G401 (cell line): ENCODE results near the gene GATA1. TPM values are rescaled to one million over a fixed set of nuclear protein-coding genes. Genes with fewer than 3 reads are reported as not detected.
"Not testable (repeated sequence)": the region's sequence is repeated elsewhere in the genome, so short reads cannot be mapped to it uniquely, and the experiment has no call there.

Experiments used
- DNase-seq: peaks from one replicate; pipeline ENCODE4 v3.0.0-alpha.2; 2015; ENCODE audit warnings: low spot score
- in situ Hi-C: cut with HindIII; loops from 2 replicates; pipeline ENCODE4 v1.10.0; 2016; ENCODE audit warnings: low sequenced_read_pairs, mixed read lengths
- total RNA-seq: library from RNA; depleted of rRNA; stranded (reverse); fragments of >200 nt; shearing (Covaris generic); gene quantifications from 2 replicates; pipeline ENCODE4 v1.2.3, GENCODE V29; 2014

The GATA1 gene
- total RNA-seq, 1 experiment from 2014 or later = not detected

DNA sequence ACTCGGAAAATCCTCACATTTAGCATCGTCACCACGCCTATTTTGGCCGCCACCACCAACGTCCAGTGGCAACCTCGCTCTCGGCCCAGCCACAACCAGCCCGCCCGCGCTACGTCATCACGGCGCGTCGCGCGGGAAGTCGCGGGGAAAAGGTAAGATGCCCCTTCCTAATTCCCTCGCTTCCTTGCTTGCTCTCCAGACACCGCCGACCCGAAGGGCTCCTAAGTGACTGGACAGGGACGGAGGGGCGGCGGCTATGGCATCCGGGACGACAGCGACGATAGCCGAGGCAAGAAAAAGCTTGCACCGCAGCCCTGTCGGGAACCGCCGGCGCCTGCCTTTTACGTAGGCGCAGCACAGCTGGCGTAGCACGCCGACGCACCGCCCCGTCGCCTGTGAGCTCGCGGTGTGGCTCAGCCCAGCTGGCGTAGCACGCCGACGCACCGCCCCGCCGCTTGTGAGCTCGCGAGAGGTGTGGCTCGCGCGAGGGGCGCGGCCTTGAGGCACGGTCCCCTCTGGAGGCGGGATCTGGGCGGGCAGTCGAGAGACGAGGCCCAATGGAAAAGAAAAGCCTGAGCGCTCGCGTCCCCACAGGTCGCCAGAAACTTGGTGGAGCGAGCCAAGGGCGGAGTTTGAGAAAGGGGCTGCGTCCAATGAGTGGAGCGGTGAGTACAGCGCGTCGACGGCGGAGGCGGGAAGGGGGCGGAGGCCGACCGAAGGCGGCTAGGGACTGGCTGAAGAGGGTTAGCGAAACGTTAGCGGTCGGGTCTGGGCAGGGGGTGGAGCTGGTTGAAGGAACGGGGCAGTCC, 15.1 kb downstream of the GATA1 start, which contains the start of gene HDAC6:
Gene HDAC6 (plus strand): TSS at position 788 of the 809 bp plus-strand sequence. CDS start 626 bp downstream, outside the sequence.
- DNase-seq = peak; percentile 98
- in situ Hi-C loops = no loop called here

DNA sequence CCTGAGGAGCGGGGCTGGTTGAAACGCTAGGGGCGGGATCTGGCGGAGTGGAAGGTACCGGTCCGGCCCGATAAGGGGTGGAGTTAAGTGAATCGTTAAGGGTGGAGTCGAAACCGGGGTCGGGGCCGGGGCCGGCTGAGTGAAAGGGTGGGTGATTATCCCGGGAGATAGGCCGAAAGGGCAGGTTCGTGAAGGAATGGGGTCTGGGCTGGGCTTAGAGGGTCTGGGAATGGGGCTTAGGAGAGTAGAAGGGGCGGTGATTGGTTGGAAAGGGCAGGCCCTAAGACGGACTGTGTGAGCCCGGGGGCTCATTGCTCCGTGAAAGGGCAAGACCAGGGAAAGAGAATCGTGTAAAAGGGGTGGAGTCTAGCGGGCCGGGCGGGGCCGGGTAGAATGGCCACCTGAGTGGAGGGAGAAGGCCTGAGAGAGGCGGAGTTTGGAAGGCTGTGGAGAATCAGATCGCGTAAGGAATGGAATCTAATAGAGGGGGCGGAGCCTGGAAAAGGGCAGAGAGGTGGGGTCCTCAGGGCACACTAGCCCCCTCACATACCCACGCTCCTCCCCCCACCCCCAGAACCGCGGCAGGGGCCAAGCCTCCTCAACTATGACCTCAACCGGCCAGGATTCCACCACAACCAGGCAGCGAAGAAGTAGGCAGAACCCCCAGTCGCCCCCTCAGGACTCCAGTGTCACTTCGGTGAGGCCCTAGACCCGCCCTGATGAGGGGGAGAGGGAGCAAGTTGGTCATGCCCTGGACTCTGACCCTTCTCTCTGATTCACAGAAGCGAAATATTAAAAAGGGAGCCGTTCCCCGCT, 15.9 kb downstream of the GATA1 start:
- in situ Hi-C loops = no loop called here
- peak; percentile 82 for DNase-seq

DNA sequence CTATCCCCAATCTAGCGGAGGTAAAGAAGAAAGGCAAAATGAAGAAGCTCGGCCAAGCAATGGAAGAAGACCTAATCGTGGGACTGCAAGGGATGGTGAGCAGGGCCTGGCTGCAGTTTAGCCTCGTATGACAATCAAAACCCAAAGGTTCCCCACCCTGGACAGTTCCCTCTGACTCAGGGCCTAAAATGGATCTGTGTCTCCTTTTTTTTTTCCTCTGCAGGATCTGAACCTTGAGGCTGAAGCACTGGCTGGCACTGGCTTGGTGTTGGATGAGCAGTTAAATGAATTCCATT, 16.5 kb downstream of the GATA1 start:
- in situ Hi-C loops = no loop called here
- no peak for DNase-seq

DNA sequence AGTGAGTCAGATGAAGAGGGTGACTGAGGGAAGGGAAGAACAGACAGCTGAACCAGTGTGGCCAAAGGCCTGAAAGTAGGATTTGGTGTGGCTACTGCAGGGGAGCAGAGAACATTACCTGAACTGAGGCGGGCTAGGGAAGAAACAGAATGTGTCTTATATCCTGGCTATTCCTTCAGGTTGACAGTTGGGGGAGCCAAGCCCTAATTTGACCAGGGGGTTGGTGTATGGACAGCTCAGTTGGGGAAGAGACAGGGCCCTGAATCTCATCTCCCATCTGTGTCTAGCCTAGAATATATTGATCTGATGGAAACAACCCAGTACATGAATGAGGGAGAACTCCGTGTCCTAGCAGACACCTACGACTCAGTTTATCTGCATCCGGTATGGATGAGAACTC, 19.7 kb downstream of the GATA1 start:
- no peak for DNase-seq
- in situ Hi-C loops = no loop called here

DNA sequence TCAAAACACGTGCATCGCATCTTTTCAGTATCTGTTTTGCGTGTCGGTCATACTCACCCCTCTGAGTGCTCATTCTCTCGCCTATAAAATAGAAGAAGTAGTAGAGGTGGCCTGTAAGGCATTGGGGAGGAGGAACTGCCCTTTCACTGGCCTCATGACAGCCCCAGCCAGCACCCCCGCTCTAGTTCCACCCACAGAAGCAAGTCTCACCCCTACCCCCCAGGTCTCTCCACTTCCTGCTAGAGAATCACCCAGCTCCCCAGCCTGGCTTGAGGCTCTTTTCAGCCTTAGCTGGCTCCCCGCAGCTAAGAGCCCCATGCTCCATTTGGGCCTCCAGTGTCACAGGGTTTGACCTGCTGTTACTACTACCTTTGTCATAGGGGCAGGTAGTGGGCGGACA, 27.3 kb downstream of the GATA1 start:
- no peak for DNase-seq
- in situ Hi-C loops = no loop called here

DNA sequence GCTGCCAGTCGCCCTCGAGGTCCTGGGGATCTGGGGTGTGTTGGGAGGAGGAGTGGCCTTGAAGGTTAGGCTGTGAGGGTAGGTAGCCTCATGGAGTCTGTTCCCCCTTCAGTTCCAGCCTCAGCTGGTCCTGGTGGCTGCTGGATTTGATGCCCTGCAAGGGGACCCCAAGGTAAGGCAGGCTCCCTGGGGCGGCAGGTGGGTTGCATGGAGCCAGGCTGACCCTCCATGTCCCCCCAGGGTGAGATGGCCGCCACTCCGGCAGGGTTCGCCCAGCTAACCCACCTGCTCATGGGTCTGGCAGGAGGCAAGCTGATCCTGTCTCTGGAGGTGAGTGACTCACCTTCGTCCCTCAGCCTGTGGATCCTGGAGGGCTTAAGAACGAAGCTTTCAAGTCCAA, 28.3 kb downstream of the GATA1 start:
- in situ Hi-C loops = no loop called here

DNA sequence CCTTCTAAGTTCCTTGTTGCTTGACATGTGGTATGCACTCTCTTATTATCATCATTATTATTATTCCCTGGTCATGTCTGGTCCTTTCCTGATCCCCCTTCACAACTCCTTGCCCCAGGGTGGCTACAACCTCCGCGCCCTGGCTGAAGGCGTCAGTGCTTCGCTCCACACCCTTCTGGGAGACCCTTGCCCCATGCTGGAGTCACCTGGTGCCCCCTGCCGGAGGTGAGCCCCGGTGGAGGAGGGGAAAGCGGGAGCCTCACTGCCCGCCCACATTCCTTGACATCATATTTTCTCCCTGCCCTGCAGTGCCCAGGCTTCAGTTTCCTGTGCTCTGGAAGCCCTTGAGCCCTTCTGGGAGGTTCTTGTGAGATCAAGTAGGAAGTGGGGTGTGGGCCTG, 28.9 kb downstream of the GATA1 start:
- no peak for DNase-seq
- in situ Hi-C loops = no loop called here

More for the DNA sequence above, 28.3 kb downstream of the GATA1 start:
- DNase-seq = no peak

DNA sequence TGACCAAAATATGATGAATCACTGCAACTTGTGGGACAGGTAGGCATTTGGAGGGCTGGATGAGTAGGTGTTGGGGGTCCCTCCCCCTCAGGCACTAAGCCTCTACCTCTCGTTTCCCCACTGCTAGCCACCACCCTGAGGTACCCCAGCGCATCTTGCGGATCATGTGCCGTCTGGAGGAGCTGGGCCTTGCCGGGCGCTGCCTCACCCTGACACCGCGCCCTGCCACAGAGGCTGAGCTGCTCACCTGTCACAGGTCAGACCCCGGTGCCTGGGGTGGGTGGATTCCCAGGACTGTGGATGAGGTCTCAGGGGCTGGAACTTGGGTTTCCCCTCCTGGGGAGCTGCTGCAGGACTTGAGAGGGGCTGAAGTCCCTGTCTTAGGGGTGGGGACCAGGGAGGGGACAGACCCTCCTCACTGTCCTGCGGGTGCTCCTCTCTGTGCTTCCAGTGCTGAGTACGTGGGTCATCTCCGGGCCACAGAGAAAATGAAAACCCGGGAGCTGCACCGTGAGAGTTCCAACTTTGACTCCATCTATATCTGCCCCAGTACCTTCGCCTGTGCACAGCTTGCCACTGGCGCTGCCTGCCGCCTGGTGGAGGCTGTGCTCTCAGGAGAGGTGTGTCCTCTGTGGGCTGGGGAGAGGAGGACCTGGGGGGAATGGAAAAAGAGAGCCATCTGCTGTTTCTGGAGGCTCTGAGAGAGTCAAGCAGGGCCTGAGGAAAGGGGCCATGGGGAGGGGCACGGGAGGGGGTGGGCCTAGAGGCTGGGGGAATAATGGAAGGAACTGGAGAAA, 29.8 kb downstream of the GATA1 start:
- in situ Hi-C loops = no loop called here
- no peak for DNase-seq

DNA sequence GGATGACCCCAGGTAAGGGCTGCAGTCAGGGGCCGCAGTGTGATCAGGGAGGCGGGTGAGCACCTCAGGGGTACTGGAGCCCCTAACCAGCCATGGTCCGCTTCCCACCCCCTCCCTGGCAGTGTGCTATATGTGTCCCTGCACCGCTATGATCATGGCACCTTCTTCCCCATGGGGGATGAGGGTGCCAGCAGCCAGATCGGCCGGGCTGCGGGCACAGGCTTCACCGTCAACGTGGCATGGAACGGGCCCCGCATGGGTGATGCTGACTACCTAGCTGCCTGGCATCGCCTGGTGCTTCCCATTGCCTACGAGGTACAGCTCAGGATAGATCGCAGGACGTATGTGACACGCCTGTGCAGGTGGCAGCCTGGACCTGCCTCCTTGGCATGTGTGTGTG, 31.7 kb downstream of the GATA1 start:
- in situ Hi-C loops = no loop called here
- no peak for DNase-seq

DNA sequence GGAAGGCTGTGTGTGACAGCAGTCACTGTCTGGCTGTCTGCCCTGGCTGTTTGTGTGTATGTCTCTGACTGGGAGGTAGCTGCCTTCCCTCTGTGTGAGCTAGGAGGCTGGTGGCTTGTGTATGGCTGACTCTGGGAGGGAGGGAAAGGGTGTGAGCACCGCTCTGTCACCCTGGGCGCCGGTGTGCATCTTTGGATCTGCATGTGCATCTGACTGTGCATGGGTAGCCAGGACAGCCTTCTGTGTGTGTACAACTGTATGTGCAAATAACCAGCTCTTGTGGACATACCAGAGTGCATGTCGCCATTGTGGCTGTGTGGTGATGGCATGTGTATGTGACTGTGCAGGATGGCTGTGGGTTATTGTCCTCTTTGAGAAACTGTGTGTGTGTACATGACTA, 32.5 kb downstream of the GATA1 start:
- DNase-seq = no peak
- in situ Hi-C loops = no loop called here

DNA sequence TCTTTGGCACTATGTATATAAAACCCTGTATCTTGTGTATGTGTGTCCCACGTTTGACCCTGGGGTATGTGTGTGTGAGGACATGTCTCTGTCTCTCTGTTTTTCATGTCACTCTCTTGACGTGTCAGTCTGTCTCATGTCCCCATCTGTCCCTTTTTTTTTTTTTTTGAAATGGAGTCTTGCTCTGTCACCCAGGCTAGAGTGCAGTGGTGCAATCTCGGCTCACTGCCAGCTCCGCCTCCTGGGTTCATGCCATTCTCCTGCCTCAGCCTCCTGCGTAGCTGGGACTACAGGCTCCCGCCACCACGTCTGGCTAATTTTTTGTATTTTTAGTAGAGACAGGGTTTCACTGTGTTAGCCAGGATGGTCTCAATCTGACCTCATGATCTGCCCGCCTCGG, 33.0 kb downstream of the GATA1 start:
- DNase-seq, in situ Hi-C loops: not testable (repeated sequence)

DNA sequence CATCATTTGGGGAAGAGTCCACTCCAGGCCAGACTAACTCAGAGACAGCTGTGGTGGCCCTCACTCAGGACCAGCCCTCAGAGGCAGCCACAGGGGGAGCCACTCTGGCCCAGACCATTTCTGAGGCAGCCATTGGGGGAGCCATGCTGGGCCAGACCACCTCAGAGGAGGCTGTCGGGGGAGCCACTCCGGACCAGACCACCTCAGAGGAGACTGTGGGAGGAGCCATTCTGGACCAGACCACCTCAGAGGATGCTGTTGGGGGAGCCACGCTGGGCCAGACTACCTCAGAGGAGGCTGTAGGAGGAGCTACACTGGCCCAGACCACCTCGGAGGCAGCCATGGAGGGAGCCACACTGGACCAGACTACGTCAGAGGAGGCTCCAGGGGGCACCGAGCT, 36.7 kb downstream of the GATA1 start:
- in situ Hi-C loops = no loop called here
- no peak for DNase-seq

DNA sequence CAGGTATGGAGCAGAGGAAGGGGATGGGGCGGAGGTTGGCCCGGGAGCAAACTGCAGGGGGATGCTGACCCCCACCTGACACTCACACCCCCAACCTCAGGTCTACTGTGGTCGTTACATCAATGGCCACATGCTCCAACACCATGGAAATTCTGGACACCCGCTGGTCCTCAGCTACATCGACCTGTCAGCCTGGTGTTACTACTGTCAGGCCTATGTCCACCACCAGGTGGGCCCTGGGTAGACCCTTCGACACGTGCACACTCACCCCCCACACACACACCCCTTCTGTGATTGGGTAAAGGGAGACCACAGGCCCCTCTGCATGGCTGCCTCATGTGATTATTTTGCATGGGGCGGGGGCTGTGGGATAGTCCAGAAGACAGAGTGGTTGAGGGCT, 37.7 kb downstream of the GATA1 start:
- no peak for DNase-seq
- in situ Hi-C loops = no loop called here

DNA sequence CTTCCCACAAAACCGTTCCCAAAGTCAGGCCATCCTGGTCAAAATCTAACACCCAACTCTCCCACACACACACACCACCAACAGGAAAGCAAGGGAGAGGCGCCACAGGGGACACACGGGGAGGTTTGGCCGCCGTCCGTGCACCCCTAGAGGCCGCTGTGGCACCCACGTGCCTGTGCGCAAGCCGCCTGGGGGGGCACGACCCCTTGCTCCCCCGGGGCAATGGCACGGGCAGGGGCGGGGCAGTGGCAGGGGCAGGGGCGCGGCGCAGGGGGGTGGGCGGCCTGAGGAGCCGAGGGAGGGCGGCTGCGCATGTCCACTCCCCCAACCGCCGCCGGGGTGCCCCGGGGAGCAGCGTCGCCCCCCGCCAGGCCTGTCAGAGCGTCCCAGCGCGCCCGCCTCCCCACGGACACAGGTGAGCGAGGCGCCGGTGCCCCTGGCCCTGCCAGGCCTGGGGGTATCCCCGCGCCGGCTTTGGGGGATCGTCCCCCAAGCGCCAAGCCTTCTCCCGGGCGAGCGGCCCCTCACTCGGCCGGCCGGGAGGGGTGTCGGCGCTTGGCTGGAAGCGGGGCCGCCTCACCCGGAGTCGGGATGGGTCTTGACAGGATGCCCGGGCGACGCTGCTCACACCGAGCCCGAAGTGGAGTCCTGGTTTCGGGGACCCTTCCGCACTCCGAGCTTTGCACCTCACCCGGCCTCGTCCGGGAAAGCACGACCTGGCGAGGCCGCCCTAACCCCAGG, 39.9 kb downstream of the GATA1 start, which contains the start of gene ERAS:
Gene ERAS (plus strand): TSS at position 379 of the 741 bp plus-strand sequence. CDS start 2,611 bp downstream, outside the sequence.
- in situ Hi-C loops = no loop called here
- DNase-seq = no peak

DNA sequence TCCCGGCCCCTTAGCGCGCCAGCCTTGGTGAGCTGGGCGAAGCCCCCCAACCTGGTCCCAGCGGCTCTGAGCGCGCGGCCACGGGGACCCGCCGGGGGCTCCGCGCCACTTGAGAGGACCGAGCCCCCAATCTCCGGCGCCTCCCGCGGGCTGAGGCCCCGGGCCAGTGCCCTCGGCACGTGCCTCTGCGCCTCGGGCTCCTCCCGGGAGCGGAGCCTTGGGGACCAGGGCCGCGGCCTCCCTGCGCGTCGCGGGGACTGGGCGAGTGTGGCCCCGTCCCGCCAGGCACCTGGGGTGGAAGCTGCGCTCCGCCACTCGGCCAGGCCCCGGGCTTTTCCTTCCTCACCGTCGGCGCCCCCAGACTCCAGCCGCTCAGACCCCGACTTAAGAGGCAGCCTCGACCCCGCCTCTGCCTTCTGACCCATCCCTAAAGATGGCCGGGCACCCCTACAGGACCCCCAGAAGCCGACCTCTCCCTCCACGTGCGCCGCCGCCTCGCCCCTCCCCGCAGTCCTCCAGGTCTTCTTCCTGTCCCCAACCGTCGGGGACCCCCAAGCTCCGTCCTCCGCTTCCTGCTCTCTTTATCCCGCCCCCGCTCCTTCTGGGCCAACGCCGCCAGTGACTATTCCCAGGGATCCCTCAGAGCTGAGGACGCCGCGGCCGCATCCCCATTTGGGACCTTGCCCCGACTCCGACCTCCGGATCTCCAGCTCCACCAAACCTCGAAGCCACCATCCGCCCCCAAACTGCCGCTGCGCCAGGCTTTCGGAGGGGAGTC, 40.7 kb downstream of the GATA1 start:
- no peak for DNase-seq
- in situ Hi-C loops = no loop called here

DNA sequence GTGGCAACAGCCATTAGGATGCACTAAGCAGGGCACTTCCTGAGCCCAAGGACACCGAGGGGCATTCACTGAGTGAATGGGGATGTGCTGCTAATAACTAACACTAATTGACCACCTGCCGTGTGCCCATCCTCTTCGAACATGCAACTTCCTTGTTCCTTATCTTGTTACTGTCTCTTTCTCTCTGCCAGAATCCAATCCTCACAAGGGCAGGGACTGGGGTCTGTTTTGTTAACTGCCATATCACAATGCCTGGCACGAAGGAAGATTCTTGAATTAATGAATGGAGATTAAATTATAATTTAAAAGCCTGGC, 41.2 kb downstream of the GATA1 start:
- in situ Hi-C loops = no loop called here
- DNase-seq = no peak

DNA sequence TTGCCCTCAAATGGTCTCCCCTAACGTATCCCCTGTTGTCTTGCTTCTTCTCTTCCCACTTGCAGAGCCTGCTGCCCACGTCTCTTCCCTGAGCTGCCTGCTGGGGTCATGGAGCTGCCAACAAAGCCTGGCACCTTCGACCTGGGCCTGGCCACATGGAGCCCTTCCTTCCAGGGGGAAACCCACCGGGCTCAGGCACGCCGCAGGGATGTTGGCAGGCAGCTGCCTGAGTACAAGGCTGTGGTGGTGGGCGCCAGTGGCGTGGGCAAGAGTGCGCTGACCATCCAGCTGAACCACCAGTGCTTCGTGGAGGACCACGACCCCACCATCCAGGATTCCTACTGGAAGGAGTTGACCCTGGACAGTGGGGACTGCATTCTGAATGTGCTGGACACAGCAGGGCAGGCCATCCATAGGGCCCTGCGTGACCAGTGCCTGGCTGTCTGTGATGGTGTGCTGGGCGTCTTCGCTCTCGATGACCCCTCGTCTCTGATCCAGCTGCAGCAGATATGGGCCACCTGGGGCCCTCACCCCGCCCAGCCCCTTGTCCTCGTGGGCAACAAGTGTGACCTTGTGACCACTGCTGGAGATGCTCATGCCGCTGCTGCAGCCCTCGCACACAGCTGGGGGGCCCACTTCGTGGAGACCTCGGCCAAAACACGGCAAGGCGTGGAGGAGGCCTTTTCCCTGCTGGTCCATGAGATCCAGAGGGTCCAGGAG, 42.8 kb downstream of the GATA1 start:
- no peak for DNase-seq
- in situ Hi-C loops = no loop called here
